Raji (cell line): ENCODE data around the gene HEATR9.

Source experiments
- POLR2A ChIP-seq: IDR thresholded peaks from 2 replicates; pipeline ENCODE4 v1.6.1; 2011; ENCODE audit warnings: low read depth, low read length, control low read depth; ENCODE audit not compliant: insufficient read depth

HEATR9 gene

DNA sequence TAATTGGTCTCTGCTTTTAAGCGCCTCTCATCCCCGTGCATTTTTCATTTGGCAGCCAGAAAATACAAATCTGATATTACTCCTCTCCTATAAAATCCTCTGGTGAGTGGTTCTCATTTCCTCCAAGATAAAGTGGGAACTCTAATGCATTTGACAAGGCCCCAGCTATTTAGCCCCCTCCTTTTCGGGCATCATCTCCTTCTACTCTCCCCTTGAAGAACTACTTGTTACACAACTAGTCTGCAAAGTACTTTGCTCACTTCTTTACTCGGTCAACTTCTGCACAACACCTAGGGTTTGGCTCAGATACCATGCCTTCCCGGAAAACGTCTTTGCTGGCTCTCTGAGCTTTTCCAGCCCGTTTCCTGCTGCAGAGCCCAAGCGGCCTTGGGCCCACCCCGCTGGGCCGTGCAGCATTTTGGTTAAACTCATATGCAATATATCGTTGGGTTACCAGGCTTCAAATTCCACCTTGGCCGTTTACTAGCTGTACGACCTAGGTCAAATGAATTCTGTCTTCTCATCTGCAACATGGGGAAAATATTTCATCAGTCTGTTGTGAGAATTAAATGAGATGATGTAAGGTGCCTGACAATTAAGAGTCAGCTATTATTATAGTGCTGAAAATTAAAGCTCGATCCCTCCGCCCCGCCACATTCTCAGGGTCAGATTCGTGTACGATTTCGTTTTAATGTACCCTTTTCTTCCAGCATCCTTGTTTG, 60.3 kb downstream of the HEATR9 start:
- no peak for TF ChIP-seq POLR2A

DNA sequence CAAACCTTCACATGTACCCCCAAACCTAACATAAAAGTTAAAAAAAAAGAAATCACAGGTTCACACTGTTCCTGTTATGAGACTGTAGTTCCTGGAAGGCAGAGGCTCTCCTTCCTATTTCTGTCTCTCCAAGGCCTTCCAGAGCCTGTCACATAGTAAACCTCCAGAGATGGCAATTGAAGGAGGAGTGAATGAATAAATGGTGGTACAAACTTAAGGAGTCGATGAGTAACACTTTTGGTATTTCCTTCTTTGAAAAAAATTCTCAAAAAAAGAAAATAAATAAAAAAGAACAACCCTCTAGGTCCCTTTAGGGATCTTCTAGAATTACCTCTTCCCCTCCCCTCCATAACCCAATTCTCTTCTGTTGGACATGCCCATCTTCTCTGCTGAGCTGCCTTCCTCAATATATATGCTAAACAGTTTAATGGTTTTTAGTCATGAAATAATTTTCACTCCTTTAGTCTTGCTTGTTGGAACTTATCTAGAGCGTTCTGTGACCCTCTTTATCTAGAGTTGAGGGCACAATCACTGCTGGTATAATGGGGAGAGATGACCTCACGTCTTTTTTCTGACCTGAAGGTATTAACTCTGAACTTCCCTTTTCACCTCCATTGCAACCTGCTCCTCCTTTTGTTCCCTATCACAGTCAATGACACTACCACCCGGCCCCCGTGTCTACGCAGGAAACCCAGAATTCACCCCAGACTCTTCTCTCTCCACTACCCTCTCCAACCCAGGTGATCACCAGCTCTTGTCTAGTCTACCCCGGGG, 61.1 kb downstream of the HEATR9 start:
- TF ChIP-seq POLR2A: no peak
